ENCODE results near the gene BLOC1S5.
"Not testable (repeated sequence)": the region's sequence is repeated elsewhere in the genome, so short reads cannot be mapped to it uniquely, and the experiment has no call there.

Gene BLOC1S5

DNA sequence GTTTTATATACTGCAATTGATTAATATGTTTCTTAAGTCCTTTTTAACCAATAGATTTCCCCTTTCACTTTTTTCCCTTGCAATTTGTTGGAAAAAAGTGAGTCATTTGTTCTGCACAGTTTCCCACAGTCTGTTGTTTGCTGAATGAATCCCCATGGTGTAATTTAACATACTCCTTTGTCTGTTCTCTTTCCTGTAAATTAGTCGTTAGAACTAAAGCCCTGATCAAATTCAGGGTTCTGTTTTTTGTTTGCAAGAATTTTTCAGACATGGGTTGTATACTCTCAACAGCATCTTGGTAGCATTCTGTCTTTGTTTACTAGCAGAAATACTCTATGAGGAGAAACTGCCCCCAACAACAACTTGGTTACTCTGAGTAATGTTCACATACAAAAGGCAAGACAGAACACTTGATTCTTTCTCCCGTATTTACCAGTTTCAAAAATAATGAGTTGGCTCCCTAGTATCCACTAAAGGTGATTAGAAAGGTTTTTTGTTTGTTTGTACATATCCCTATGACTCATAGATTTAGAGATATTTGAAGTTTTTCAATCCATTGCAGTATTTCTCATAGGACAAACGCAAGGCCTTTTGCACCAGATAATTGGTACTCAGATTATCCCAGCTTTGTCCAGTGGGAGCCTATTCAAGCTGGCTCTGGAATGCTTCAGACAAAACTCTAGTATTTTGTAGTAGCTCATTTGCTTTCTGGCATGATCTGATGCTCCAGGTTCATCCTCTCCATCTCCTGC is 16.5 kb downstream of the BLOC1S5 start:
- TF ChIP-seq MYC (IDR thresholded peaks at IDR 0.05; ENCODE audit: low read depth, low read length) (no peak), POLR2A (IDR thresholded peaks at IDR 0.05; ENCODE audit: extremely low read depth, insufficient read length) (no peak)
- TF ChIP-seq, protein P1, sequence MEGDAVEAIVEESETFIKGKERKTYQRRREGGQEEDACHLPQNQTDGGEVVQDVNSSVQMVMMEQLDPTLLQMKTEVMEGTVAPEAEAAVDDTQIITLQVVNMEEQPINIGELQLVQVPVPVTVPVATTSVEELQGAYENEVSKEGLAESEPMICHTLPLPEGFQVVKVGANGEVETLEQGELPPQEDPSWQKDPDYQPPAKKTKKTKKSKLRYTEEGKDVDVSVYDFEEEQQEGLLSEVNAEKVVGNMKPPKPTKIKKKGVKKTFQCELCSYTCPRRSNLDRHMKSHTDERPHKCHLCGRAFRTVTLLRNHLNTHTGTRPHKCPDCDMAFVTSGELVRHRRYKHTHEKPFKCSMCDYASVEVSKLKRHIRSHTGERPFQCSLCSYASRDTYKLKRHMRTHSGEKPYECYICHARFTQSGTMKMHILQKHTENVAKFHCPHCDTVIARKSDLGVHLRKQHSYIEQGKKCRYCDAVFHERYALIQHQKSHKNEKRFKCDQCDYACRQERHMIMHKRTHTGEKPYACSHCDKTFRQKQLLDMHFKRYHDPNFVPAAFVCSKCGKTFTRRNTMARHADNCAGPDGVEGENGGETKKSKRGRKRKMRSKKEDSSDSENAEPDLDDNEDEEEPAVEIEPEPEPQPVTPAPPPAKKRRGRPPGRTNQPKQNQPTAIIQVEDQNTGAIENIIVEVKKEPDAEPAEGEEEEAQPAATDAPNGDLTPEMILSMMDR (IDR thresholded peaks at IDR 0.05; ENCODE audit: low read depth, low read length) = no peak
- TF ChIP-seq, protein P2, sequence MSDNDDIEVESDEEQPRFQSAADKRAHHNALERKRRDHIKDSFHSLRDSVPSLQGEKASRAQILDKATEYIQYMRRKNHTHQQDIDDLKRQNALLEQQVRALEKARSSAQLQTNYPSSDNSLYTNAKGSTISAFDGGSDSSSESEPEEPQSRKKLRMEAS (IDR thresholded peaks at IDR 0.05; ENCODE audit: low read depth, low read length) = no peak
- H3K4me3 ChIP-seq (ENCODE audit: low read depth, low read length) = no peak overlapping the region
- no peak for DNase-seq (ENCODE audit: low read depth)

DNA sequence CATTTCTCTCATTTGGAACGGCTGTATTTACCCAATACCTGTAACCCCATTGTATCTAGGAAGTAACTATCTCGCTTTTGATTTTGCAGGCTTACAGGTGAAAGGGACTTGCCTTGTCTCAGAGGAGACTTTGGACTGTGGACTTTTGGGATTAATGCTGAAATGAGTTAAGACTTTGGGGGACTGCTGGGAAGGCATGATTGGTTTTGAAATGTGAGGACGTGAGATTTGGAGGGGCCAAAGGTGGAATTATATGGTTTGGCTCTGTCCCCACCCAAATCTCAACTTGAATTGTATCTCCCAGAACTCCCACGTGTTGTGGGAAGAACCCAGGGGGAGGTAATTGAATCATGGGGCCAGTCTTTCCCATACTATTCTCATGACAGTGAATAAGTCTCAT is 18.4 kb downstream of the BLOC1S5 start:
- not testable (repeated sequence) for H3K4me3 ChIP-seq (ENCODE audit: low read depth, low read length); DNase-seq (ENCODE audit: low read depth)

DNA sequence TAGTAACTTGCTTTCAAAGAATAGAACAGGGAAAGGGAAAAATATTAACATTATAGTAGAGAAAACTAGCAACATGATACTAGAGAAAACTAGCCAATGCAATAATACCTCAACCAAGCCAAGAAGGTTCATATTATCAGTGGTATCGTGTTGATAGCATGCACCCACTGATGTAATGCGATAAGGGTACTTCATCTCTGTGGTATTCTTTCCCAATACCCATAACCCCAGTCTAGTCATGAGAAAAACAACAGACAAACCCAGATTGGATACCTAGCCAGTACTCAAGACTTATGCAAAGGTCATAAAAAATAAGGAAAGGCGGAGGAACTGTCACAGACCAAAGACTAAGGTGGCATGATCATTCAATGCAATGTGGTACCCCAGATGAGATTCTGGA is 21.0 kb downstream of the BLOC1S5 start:
- no peak for DNase-seq (ENCODE audit: low read depth)
- no peak overlapping the region for H3K4me3 ChIP-seq (ENCODE audit: low read depth, low read length)
- TF ChIP-seq, protein P1 (IDR thresholded peaks at IDR 0.05; ENCODE audit: low read depth, low read length) = no peak
- TF ChIP-seq, protein P2 (IDR thresholded peaks at IDR 0.05; ENCODE audit: low read depth, low read length) = no peak
- TF ChIP-seq POLR2A (IDR thresholded peaks at IDR 0.05; ENCODE audit: extremely low read depth, insufficient read length) (no peak), MYC (IDR thresholded peaks at IDR 0.05; ENCODE audit: low read depth, low read length) (no peak)

DNA sequence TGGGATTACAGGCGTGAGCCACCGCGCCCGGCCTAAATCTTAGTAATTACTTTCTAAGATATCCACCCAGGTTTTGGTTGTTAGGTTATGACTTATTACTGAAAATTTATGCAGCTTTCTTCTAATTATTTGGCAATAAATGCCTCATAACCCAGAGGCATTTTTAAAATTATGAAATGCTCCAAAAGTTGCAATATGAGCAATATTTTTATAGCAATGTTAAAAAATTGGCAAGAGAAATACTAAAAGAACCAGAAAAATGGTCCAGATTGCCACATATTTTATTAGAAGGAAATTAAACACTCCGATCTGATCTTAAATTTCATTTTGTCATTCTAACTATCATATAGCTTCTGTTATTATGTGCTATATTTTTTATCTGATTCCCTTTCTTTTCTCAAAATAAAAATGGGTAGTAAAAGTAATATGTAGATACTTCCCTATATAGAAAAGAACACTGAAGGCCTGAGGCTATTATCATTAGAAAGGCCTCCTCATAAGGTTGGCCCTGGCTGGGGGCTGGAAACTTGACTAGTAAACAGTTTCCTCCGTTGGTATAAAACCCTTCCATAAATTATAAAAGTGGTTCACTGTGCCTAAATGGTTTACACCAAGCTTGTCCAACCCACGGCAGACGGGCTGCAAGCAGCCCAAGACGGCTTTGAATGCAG is 22.1 kb downstream of the BLOC1S5 start:
- no peak for DNase-seq (ENCODE audit: low read depth)
- H3K4me3 ChIP-seq (ENCODE audit: low read depth, low read length) = no peak overlapping the region
- no peak for TF ChIP-seq MYC (IDR thresholded peaks at IDR 0.05; ENCODE audit: low read depth, low read length)
- TF ChIP-seq, protein P1 (IDR thresholded peaks at IDR 0.05; ENCODE audit: low read depth, low read length) = no peak
- TF ChIP-seq POLR2A (IDR thresholded peaks at IDR 0.05; ENCODE audit: extremely low read depth, insufficient read length) = no peak
- TF ChIP-seq, protein P2 (IDR thresholded peaks at IDR 0.05; ENCODE audit: low read depth, low read length) = no peak

DNA sequence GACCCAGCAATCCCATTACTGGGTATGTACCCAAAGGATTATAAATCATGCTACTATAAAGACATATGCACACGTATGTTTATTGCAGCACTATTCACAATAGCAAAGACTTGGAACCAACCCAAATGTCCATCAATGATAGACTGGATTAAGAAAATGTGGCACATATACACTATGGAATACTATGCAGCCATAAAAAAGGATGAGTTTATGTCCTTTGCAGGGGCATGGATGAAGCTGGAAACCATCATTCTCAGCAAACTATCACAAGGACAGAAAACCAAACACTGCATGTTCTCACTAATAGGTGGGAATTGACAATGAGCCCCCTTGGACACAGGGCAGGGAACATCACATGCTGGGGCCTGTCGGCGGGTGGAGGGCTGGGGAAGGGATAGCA is 30.1 kb downstream of the BLOC1S5 start:
- DNase-seq (ENCODE audit: low read depth); H3K4me3 ChIP-seq (ENCODE audit: low read depth, low read length): not testable (repeated sequence)

DNA sequence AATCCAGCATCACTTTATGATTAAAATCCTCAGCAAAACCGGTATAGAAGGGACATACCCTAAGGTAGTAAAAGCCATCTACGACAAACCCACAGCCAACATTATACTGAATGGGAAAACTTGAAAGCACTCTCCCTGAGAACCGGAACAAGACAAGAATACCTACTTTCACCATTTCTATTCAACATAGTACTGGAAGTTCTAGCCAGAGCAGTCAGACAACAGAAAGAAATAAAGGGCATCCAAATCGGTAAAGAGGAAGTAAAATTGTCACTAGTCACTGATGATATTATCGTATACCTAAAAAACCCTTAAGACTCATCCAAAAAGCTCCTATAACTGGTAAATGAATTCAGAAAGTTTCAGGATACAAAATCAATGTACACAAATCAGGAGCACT is 33.3 kb downstream of the BLOC1S5 start:
- no peak overlapping the region for H3K4me3 ChIP-seq (ENCODE audit: low read depth, low read length)
- no peak for TF ChIP-seq MYC (IDR thresholded peaks at IDR 0.05; ENCODE audit: low read depth, low read length)
- TF ChIP-seq, protein P1 (IDR thresholded peaks at IDR 0.05; ENCODE audit: low read depth, low read length) = no peak
- no peak for TF ChIP-seq POLR2A (IDR thresholded peaks at IDR 0.05; ENCODE audit: extremely low read depth, insufficient read length)
- TF ChIP-seq, protein P2 (IDR thresholded peaks at IDR 0.05; ENCODE audit: low read depth, low read length) = no peak
- DNase-seq (ENCODE audit: low read depth) = no peak
